Kidney tubule cell (primary cell): ENCODE data around the gene CBARP.

Experiments
- DNase-seq: peaks from one replicate; pipeline ENCODE4 v3.0.0-alpha.2; 2018; ENCODE audit warnings: low spot score

Gene CBARP

GRCh38 chr19:1252821-1253513, 15.2 kb upstream of the CBARP start:
- peak; percentile 97 for DNase-seq

- DNase-seq = peak; percentile 94
Measured at GRCh38 chr19:1252221-1252820, 14.5 kb upstream of the CBARP start.

GRCh38 chr19:1251330-1252220, 13.8 kb upstream of the CBARP start:
- peak; percentile 76 for DNase-seq

GRCh38 chr19:1250437-1251260, 12.8 kb upstream of the CBARP start:
- peak; percentile 60 for DNase-seq

- no peak for DNase-seq
Measured at GRCh38 chr19:1249990-1250436, 12.2 kb upstream of the CBARP start.

GRCh38 chr19:1249298-1249989, 11.6 kb upstream of the CBARP start:
- peak; percentile 97 for DNase-seq

- DNase-seq = peak; percentile 81
Measured at GRCh38 chr19:1248786-1249297, 11.0 kb upstream of the CBARP start.

GRCh38 chr19:1248139-1248785, 10.5 kb upstream of the CBARP start, which contains the start of gene MIDN:
MIDN (plus strand) TSS chr19:1248583; CDS start chr19:1250297, 1,714 bp downstream.
- peak; percentile 94 for DNase-seq

GRCh38 chr19:1247748-1248138, 9.9 kb upstream of the CBARP start:
- no peak for DNase-seq

- DNase-seq = peak; percentile 26
Measured at GRCh38 chr19:1246265-1247087, 8.7 kb upstream of the CBARP start.

GRCh38 chr19:1245494-1246264, 7.9 kb upstream of the CBARP start:
- peak; percentile 46 for DNase-seq

GRCh38 chr19:1244693-1245451, 7.1 kb upstream of the CBARP start:
- peak; percentile 50 for DNase-seq

GRCh38 chr19:1243768-1244692, 6.2 kb upstream of the CBARP start:
- peak; percentile 83 for DNase-seq

- peak; percentile 95 for DNase-seq
Measured at GRCh38 chr19:1241417-1242095, 3.8 kb upstream of the CBARP start, which contains the start of gene ATP5F1D. ATP5F1D (plus strand) TSS chr19:1241751; CDS start chr19:1241851, 100 bp downstream.

- no peak for DNase-seq
Measured at GRCh38 chr19:1240925-1241324, 3.1 kb upstream of the CBARP start.
